Vagina (tissue), 2 donors: ENCODE measurements around the gene TUBB1. TPM values are rescaled to one million over a fixed set of nuclear protein-coding genes. Genes with fewer than 3 reads are reported as not detected.

Experiments used
- DNase-seq, 2 donors: peaks; one replicate each; pipeline ENCODE4 v3.0.0-alpha.2; 2017; ENCODE audit errors: extremely low spot score in 2 of 2
- H3K27ac ChIP-seq: fragments of 200-600 bp; sonication (generic); one replicate; pipeline ENCODE4 v1.5.1; 2019
- H3K27me3 ChIP-seq: fragments of 200-600 bp; sonication (generic); one replicate; pipeline ENCODE4 v1.5.1; 2019
- H3K36me3 ChIP-seq, 2 donors: fragments of 200-600 bp; sonication (generic); one replicate each; pipeline ENCODE4 v1.5.1; 2017 to 2019
- H3K4me1 ChIP-seq: fragments of 200-600 bp; sonication (generic); one replicate; pipeline ENCODE4 v1.5.1; 2019
- H3K4me3 ChIP-seq, 2 donors: fragments of 200-600 bp; sonication (generic); 1 replicate in 1 of 2; 2 replicates in 1 of 2; pipeline ENCODE4 v1.5.1; 2016 to 2019
- H3K9me3 ChIP-seq: fragments of 200-600 bp; sonication (generic); one replicate; pipeline ENCODE4 v1.5.1; 2019
- CTCF ChIP-seq, 3 experiments: fragments of 450-650 bp in 2 of 3; fragments of 200-600 bp in 1 of 3; sonication (generic) in 1 of 3; IDR thresholded peaks; one replicate each; pipeline ENCODE4 v1.5.1; 2017 to 2019; ENCODE audit warnings: antibody characterized with exemption in 3 of 3, mild to moderate bottlenecking in 2 of 3, moderate library complexity in 2 of 3
- POLR2A ChIP-seq, 2 donors: fragments of 450-650 bp; IDR thresholded peaks; one replicate each; pipeline ENCODE4 v1.6.1; 2017; ENCODE audit warnings: antibody characterized with exemption in 2 of 2, mild to moderate bottlenecking in 2 of 2, moderate library complexity in 2 of 2
- POLR2AphosphoS5 ChIP-seq, 2 donors: sonication (generic); formaldehyde crosslinking; IDR thresholded peaks; one replicate each; pipeline ENCODE4 v1.9.0; 2017; ENCODE audit warnings: antibody characterized with exemption in 2 of 2, mild to moderate bottlenecking in 2 of 2, low read depth in 1 of 2; ENCODE audit not compliant: insufficient read depth in 1 of 2
- intact Hi-C: fragments of 100-400 bp; cut with DNase I; formaldehyde crosslinking; loops from one replicate; pipeline ENCODE4 v1.15.1; 2023
- total RNA-seq: library from RNA; depleted of rRNA; stranded (reverse); fragments of >200 nt; gene quantifications from one replicate; pipeline ENCODE4 v1.2.3, GENCODE V29; 2016

Gene TUBB1
- total RNA-seq, 1 donor from 2014 or later = not detected

GRCh38 chr20:59001068-59001448 lies 18.2 kb upstream of the TUBB1 start:
- no peak overlapping the region for H3K27ac ChIP-seq
- intact Hi-C loops = no loop called here
- H3K9me3 ChIP-seq = no peaks in the 10 kb centered on the region
- TF ChIP-seq CTCF (IDR thresholded peaks at IDR 0.05) = no peak
- TF ChIP-seq POLR2A (IDR thresholded peaks at IDR 0.05) = no peak
- no peak for TF ChIP-seq POLR2AphosphoS5 (IDR thresholded peaks at IDR 0.05; ENCODE audit: insufficient read depth in 1 of 2, low read depth in 1 of 2)
- H3K27me3 ChIP-seq = no peaks in the 10 kb centered on the region
- H3K4me3 ChIP-seq = no peak overlapping the region
- no peak for DNase-seq
- H3K4me1 ChIP-seq = peaks cover 19% of the 10 kb centered on the region
- H3K36me3 ChIP-seq = peaks cover 0 to 33% of the 10 kb centered on the region in 2 donors

DNA sequence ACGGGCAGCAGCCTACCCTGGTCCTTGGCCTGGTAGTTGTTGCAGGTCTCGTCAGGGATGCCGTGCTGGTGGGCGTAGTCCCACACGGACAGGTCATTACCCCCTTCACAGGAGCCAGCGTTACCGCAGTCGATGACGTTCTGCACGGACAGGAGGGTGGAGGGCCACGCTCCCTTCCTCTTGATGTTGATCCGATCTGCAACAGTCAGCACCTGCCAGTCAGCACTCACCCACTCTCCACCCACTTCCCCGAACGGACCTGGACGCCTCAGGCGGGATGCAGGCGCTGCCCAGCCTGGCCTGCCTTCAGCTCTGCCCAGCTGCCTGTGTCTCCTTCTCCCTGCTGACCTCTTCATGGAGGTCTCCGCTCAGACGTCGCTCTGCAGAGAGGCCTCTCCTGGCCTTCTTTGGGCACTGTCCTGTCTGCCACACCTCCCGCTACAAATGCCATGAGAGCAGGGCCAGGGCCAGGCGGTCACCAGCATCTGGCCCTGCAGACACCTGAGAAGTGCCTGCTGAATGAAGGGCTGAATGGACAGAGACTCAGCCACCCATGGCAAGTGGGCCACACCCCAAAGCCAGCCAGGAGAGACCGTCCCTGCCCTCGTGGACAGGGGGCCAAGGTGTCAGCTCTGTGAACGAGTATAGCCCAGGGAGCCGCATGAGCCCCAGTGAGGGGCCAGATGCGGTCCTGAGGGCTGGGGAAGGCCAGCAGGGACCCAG lies 17.6 kb upstream of the TUBB1 start:
- peaks cover 0 to 27% of the 10 kb centered on the region in 2 donors for H3K36me3 ChIP-seq
- TF ChIP-seq CTCF (IDR thresholded peaks at IDR 0.05) (no peak), POLR2AphosphoS5 (IDR thresholded peaks at IDR 0.05; ENCODE audit: insufficient read depth in 1 of 2, low read depth in 1 of 2) (no peak), POLR2A (IDR thresholded peaks at IDR 0.05) (no peak)
- H3K27me3 ChIP-seq = no peaks in the 10 kb centered on the region
- H3K4me1 ChIP-seq = peaks cover 25% of the 10 kb centered on the region
- H3K4me3 ChIP-seq = no peak overlapping the region
- no peak for DNase-seq
- no peaks in the 10 kb centered on the region for H3K9me3 ChIP-seq
- no peak overlapping the region for H3K27ac ChIP-seq
- intact Hi-C loops = no loop called here

DNA sequence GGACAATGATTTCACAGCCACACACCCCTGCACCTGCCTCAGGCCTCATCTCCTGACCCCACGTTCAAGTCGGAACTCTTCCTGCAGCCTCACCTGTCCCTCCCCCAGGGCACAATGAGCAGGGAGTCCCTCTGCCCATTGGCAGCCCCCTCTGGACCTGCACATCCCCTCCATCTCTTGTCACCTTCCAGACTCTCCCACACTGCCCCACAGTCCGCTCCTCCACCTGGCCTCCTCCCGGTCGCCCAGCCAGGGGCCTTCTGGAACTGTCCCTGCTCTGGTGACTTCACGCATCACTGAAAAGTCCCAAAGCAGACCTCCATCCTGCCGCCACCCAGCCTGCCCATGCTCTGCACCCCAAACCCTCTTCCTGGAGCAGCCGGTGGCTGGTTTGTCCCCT lies 16.8 kb upstream of the TUBB1 start:
- Histone ChIP-seq H3K36me3 (peaks cover 0 to 21% of the 10 kb centered on the region in 2 donors), H3K9me3 (no peaks in the 10 kb centered on the region), H3K27me3 (no peaks in the 10 kb centered on the region), H3K4me1 (peaks cover 27% of the 10 kb centered on the region), H3K27ac (no peak overlapping the region), H3K4me3 (no peak overlapping the region)
- TF ChIP-seq POLR2AphosphoS5 (IDR thresholded peaks at IDR 0.05; ENCODE audit: insufficient read depth in 1 of 2, low read depth in 1 of 2) (no peak), CTCF (IDR thresholded peaks at IDR 0.05) (no peak), POLR2A (IDR thresholded peaks at IDR 0.05) (no peak)
- DNase-seq = no peak
- intact Hi-C loops = no loop called here

GRCh38 chr20:59002874-59003399 lies 16.3 kb upstream of the TUBB1 start:
- no peak overlapping the region for H3K4me3 ChIP-seq
- intact Hi-C loops = no loop called here

More at GRCh38 chr20:59002874-59003399, 16.3 kb upstream of the TUBB1 start:
- Histone ChIP-seq H3K27me3 (no peaks in the 10 kb centered on the region), H3K36me3 (peaks cover 0 to 15% of the 10 kb centered on the region in 2 donors), H3K27ac (no peak overlapping the region), H3K9me3 (no peaks in the 10 kb centered on the region), H3K4me1 (peaks cover 33% of the 10 kb centered on the region)
- DNase-seq = no peak
- no peak for TF ChIP-seq POLR2AphosphoS5 (IDR thresholded peaks at IDR 0.05; ENCODE audit: insufficient read depth in 1 of 2, low read depth in 1 of 2)
- no peak for TF ChIP-seq CTCF (IDR thresholded peaks at IDR 0.05)
- no peak for TF ChIP-seq POLR2A (IDR thresholded peaks at IDR 0.05)
